Mesothelial cell of epicardium (in vitro differentiated cells): ENCODE results near the gene SIAH3. TPM values are rescaled to one million over a fixed set of nuclear protein-coding genes. Genes with fewer than 3 reads are reported as not detected.

Source experiments
- DNase-seq, 2 experiments: peaks; one replicate each; pipeline ENCODE4 v3.0.0; 2021; ENCODE audit warnings: low spot score in 2 of 2; ENCODE audit not compliant: unreplicated experiment in 2 of 2
- H3K27ac Mint-ChIP-seq: 2 replicates; pipeline ENCODE4 v1.8.0; 2021; ENCODE audit warnings: mixed read lengths
- H3K27me3 Mint-ChIP-seq: 2 replicates; pipeline ENCODE4 v1.8.0; 2021; ENCODE audit warnings: low read depth, mixed read lengths
- H3K36me3 Mint-ChIP-seq: 2 replicates; pipeline ENCODE4 v1.8.0; 2021; ENCODE audit warnings: mixed read lengths
- H3K4me1 Mint-ChIP-seq: 2 replicates; pipeline ENCODE4 v1.8.0; 2021; ENCODE audit warnings: mixed read lengths
- H3K4me3 Mint-ChIP-seq: 2 replicates; pipeline ENCODE4 v1.8.0; 2021; ENCODE audit warnings: mild to moderate bottlenecking, moderate library complexity, mixed read lengths
- H3K9me3 Mint-ChIP-seq: 2 replicates; pipeline ENCODE4 v1.8.0; 2021; ENCODE audit warnings: mixed read lengths
- CTCF ChIP-seq: fragments of 200-600 bp; sonication (generic); IDR thresholded peaks from one replicate; pipeline ENCODE4 v1.5.0; 2021; ENCODE audit warnings: antibody characterized with exemption; ENCODE audit not compliant: unreplicated experiment
- total RNA-seq: library from RNA; stranded (reverse); gene quantifications from 3 replicates; pipeline ENCODE4 v1.2.1, GENCODE V29; 2021

SIAH3 gene
- total RNA-seq, 1 donor from 2014 or later: 0.42 TPM

GRCh38 chr13:45860240-45860639, 8.7 kb upstream of the SIAH3 start:
- Mint-ChIP-seq H3K27ac (no peak overlapping the region), H3K27me3 (peaks cover 50% of the 10 kb centered on the region)

GRCh38 chr13:45859705-45860104, 8.2 kb upstream of the SIAH3 start:
- TF ChIP-seq CTCF: no peak
- peaks cover 6% of the 10 kb centered on the region for H3K9me3 Mint-ChIP-seq
- no peak overlapping the region for H3K27ac Mint-ChIP-seq
- no peak overlapping the region for H3K4me3 Mint-ChIP-seq
- peaks cover 51% of the 10 kb centered on the region for H3K27me3 Mint-ChIP-seq
- no peaks in the 10 kb centered on the region for H3K36me3 Mint-ChIP-seq
- no peaks in the 10 kb centered on the region for H3K4me1 Mint-ChIP-seq
- DNase-seq: no peak

More at GRCh38 chr13:45860240-45860639, 8.7 kb upstream of the SIAH3 start:
- DNase-seq: no peak
- no peaks in the 10 kb centered on the region for H3K4me1 Mint-ChIP-seq
- H3K36me3 Mint-ChIP-seq: no peaks in the 10 kb centered on the region
- no peak overlapping the region for H3K4me3 Mint-ChIP-seq
- no peak for TF ChIP-seq CTCF
- H3K9me3 Mint-ChIP-seq: peaks cover 4% of the 10 kb centered on the region

- DNase-seq: no peak
- H3K36me3 Mint-ChIP-seq: no peaks in the 10 kb centered on the region
- no peak overlapping the region for H3K4me3 Mint-ChIP-seq
- H3K9me3 Mint-ChIP-seq: peaks cover 10% of the 10 kb centered on the region
- TF ChIP-seq CTCF: no peak
- peaks cover 81% of the 10 kb centered on the region for H3K27me3 Mint-ChIP-seq
- peaks cover 35% of the 10 kb centered on the region for H3K4me1 Mint-ChIP-seq
- no peak overlapping the region for H3K27ac Mint-ChIP-seq
Measured at GRCh38 chr13:45852494-45852893, 941 bp upstream of the SIAH3 start.

GRCh38 chr13:45851956-45852355, 403 bp upstream of the SIAH3 start:
- Mint-ChIP-seq H3K36me3 (no peaks in the 10 kb centered on the region), H3K27me3 (peaks cover 81% of the 10 kb centered on the region), H3K4me1 (peaks cover 40% of the 10 kb centered on the region), H3K27ac (peak overlapping the region; percentile 18), H3K9me3 (peaks cover 10% of the 10 kb centered on the region), H3K4me3 (peak overlapping the region; percentile 69)
- no peak for DNase-seq
- TF ChIP-seq CTCF: no peak

- Mint-ChIP-seq H3K4me3 (peak overlapping the region; percentile 69), H3K36me3 (no peaks in the 10 kb centered on the region)
Measured at GRCh38 chr13:45850027-45850613, 1.4 kb downstream of the SIAH3 start.

More at GRCh38 chr13:45850027-45850613, 1.4 kb downstream of the SIAH3 start:
- Mint-ChIP-seq H3K9me3 (peaks cover 10% of the 10 kb centered on the region), H3K27ac (no peak overlapping the region), H3K4me1 (peaks cover 41% of the 10 kb centered on the region), H3K27me3 (peaks cover 69% of the 10 kb centered on the region)
- no peak for TF ChIP-seq CTCF
- no peak for DNase-seq
